K562 (cell line): Measurements from ENCODE around the gene PTGR1. TPM values are rescaled to one million over a fixed set of nuclear protein-coding genes. Genes with fewer than 3 reads are reported as not detected.

Source experiments
- ATAC-seq: fragments of 200-7000 bp; cut with Tn5 transposase; 3 replicates; pipeline ENCODE4 v1.9.1; 2020; ENCODE audit warnings: moderate library complexity
- BruUV-seq: library from RNA; stranded (reverse); fragments of 400-500 nt; replicated peaks from 2 replicates; lab custom pipeline; 2021; lab: Mats Ljungman, UMichigan
- CTCF ChIA-PET: fragments of 300-600 bp; formaldehyde crosslinking; extraction: SDS; loops from one replicate; lab custom pipeline; 2021; ENCODE audit warnings: low intra/inter-chr PET ratio; lab: Yijun Ruan, JAX
- POLR2A ChIA-PET: fragments of 300-600, 350-650 bp; sonication (Branson Sonifier 250); formaldehyde crosslinking; extraction: SDS; loops from one replicate; lab custom pipeline; 2021; ENCODE audit warnings: antibody characterized with exemption, inconsistent platforms; lab: Yijun Ruan, JAX
- DNase-seq, 4 experiments: peaks; one replicate each; pipeline versions ENCODE4 v3.0.0 to v3.0.0-alpha.2; 2011 to 2018; ENCODE audit warnings: low spot score in 3 of 4, mixed read lengths in 3 of 4; ENCODE audit errors: extremely low read depth in 1 of 4
- FAIRE-seq: peaks from 2 replicates; lab custom pipeline; 2011; peaks lifted over from hg19 to GRCh38; lab: Jason Lieb, UNC
- H2AFZ ChIP-seq: 2 replicates; pipeline ENCODE4 v1.6.0; 2011; ENCODE audit warnings: low read depth, low read length, control low read depth, inconsistent platforms
- H3K27ac ChIP-seq: fragments of 200-600 bp; 3 replicates; pipeline ENCODE4 v1.8.0; 2011; ENCODE audit warnings: low read depth, mild to moderate bottlenecking, control low read depth, inconsistent platforms, low read length, moderate library complexity, mixed read lengths; ENCODE audit errors: extremely low read depth
- H3K27me3 ChIP-seq, 2 experiments: fragments of 300-600 bp in 1 of 2; 2 replicates in 1 of 2; 3 replicates in 1 of 2; pipeline versions ENCODE4 v1.6.0 to v1.8.0; 2011; ENCODE audit warnings: inconsistent platforms in 2 of 2, low read length in 2 of 2, mild to moderate bottlenecking in 1 of 2, mixed read lengths in 1 of 2, moderate library complexity in 1 of 2; ENCODE audit not compliant: control insufficient read depth in 2 of 2, insufficient read depth in 2 of 2
- H3K36me3 ChIP-seq: fragments of 300-600 bp; 3 replicates; pipeline ENCODE4 v1.8.0; 2011; ENCODE audit warnings: mild to moderate bottlenecking, low read length, inconsistent platforms; ENCODE audit not compliant: control insufficient read depth, insufficient read depth
- H3K4me1 ChIP-seq, 2 experiments: fragments of 200-600 bp in 1 of 2; replicated peaks in 1 of 2; 2 replicates in 1 of 2; 3 replicates in 1 of 2; pipeline versions ENCODE4 v1.5.1 to v1.8.0; 2011; ENCODE audit warnings: inconsistent platforms in 2 of 2, low read length in 2 of 2, mild to moderate bottlenecking in 1 of 2, mixed read lengths in 1 of 2, moderate library complexity in 1 of 2; ENCODE audit not compliant: control insufficient read depth in 2 of 2, insufficient read depth in 2 of 2
- H3K4me2 ChIP-seq: 2 replicates; pipeline ENCODE4 v1.6.1; 2011; ENCODE audit warnings: low read length, control low read depth, inconsistent platforms, mixed read lengths; ENCODE audit not compliant: insufficient read depth
- H3K4me3 ChIP-seq: fragments of 200-600 bp; sonication (generic), shearing (Covaris generic); 2 replicates; pipeline ENCODE4 v1.5.1; 2016; ENCODE audit warnings: control low read depth, inconsistent platforms
- H3K79me2 ChIP-seq: fragments of 200-600 bp; 3 replicates; pipeline ENCODE4 v1.8.0; 2011; ENCODE audit warnings: low read length, inconsistent platforms; ENCODE audit not compliant: control insufficient read depth, insufficient read depth
- H3K9ac ChIP-seq, 2 experiments: 2 replicates each; pipeline versions ENCODE4 v1.6.0 to v1.6.1; 2011; ENCODE audit warnings: low read depth in 2 of 2, low read length in 2 of 2, control low read depth in 1 of 2, inconsistent platforms in 1 of 2, mild to moderate bottlenecking in 1 of 2, mixed read lengths in 1 of 2; ENCODE audit not compliant: insufficient read depth in 1 of 2
- H3K9me1 ChIP-seq: one replicate; pipeline ENCODE4 v1.6.0; 2011; ENCODE audit warnings: inconsistent platforms, mild to moderate bottlenecking, low read length, moderate library complexity; ENCODE audit not compliant: control insufficient read depth, insufficient read depth
- H3K9me3 ChIP-seq: replicated peaks from 2 replicates; pipeline ENCODE4 v1.5.1; 2011; ENCODE audit warnings: low read depth, low read length, inconsistent platforms; ENCODE audit not compliant: control insufficient read depth, insufficient read depth
- H4K20me1 ChIP-seq: replicated peaks from 2 replicates; pipeline ENCODE4 v1.6.1; 2011; ENCODE audit warnings: low read length, inconsistent platforms, mixed read lengths; ENCODE audit not compliant: control insufficient read depth, insufficient read depth
- FIP1L1 ChIP-seq: fragments of 200-400 bp; formaldehyde crosslinking; IDR thresholded peaks from 2 replicates; pipeline ENCODE4 v1.6.1; 2018; ENCODE audit warnings: mild to moderate bottlenecking, low read depth, low read length; ENCODE audit not compliant: poor library complexity, severe bottlenecking
- HDAC6 ChIP-seq: IDR thresholded peaks from 2 replicates; pipeline ENCODE4 v1.6.1; 2012; ENCODE audit warnings: low read depth, mild to moderate bottlenecking, control low read depth, inconsistent platforms, low read length, moderate library complexity
- MXI1 ChIP-seq: IDR thresholded peaks from 2 replicates; pipeline ENCODE4 v1.6.1; 2011; ENCODE audit warnings: low read depth, mild to moderate bottlenecking, improper control_type of control experiment, low read length
- SIRT6 ChIP-seq: IDR thresholded peaks from one replicate; pipeline ENCODE4 v1.6.1; 2012; ENCODE audit warnings: low read depth, mild to moderate bottlenecking, control low read depth, inconsistent platforms, low read length, moderate library complexity
- ZNF282 ChIP-seq: sonication (generic); formaldehyde crosslinking; IDR thresholded peaks from 2 replicates; pipeline ENCODE4 v1.8.1; 2023; ENCODE audit warnings: missing genetic modification reagents
- ZSCAN29 ChIP-seq: fragments of 450-650 bp; IDR thresholded peaks from 2 replicates; pipeline ENCODE4 v1.6.1; 2017
- WGBS: fragments of 100-300 bp; shearing (Covaris generic); methylation state at CpG from one replicate; pipeline ENCODE4 v1.1.6; 2016; ENCODE audit warnings: low coverage, mixed read lengths; ENCODE audit not compliant: insufficient coverage; ENCODE audit errors: missing lambda C conversion rate; 5-methylcytosine and 5-hydroxymethylcytosine counted together
- in situ Hi-C: fragments of 300-500 bp; cut with MboI; formaldehyde crosslinking; loops from 4 replicates; pipeline ENCODE4 v1.15.0; 2018; ENCODE audit warnings: inconsistent platforms, mixed read lengths
- intact Hi-C: fragments of 100-400 bp; cut with micrococcal nuclease; formaldehyde crosslinking; loops from 2 replicates; pipeline ENCODE4 v1.14.2; 2022
- polyA plus RNA-seq, 8 experiments: library from polyadenylated mRNA; depleted of rRNA in 4 of 8; stranded (reverse) in 5 of 8; unstranded in 3 of 8; fragments of >200 nt; fragmentation: Nextera tagmentation in 2 of 8; fragmentation: Illumina TruSeq in 1 of 8; extraction: Ambion mirVana in 2 of 8; extraction: Trizol in 1 of 8; gene quantifications; 2 replicates each; pipeline versions ENCODE4 v1.2.1 to v1.2.3, GENCODE V29; 2011 to 2014; ENCODE audit warnings: inconsistent platforms in 1 of 8, missing spikeins in 1 of 8
- total RNA-seq, 7 experiments: library from RNA; depleted of rRNA in 6 of 7; stranded (reverse); fragments of >200 nt in 6 of 7; fragmentation: Illumina TruSeq in 2 of 7; extraction: Trizol in 2 of 7; gene quantifications; 2 replicates each; pipeline versions ENCODE4 v1.2.1 to v1.2.3, GENCODE V29; 2011 to 2021; ENCODE audit warnings: low replicate concordance in 1 of 7
- TF ChIP-seq, protein P1 (sequence below): sonication (generic); formaldehyde crosslinking; IDR thresholded peaks from 2 replicates; pipeline ENCODE4 v1.8.1; 2022; ENCODE audit warnings: missing genetic modification reagents

The PTGR1 gene
- total and polyA plus RNA-seq, 9 of the 15 experiments (the other 6 are each of a cell fraction or from before 2014, with no cell fraction given): 0.22 TPM; not detected in 8

- Histone ChIP-seq H3K4me1 (no peaks in the 10 kb centered on the region), H3K79me2 (no peaks in the 10 kb centered on the region), H2AFZ (no peak overlapping the region), H4K20me1 (no peaks in the 10 kb centered on the region), H3K9me3 (no peaks in the 10 kb centered on the region), H3K27ac (no peak overlapping the region), H3K9me1 (no peaks in the 10 kb centered on the region), H3K27me3 (peaks cover 0 to 5% of the 10 kb centered on the region in 2 experiments; a peak in 4 of 5 replicates), H3K9ac (no peak overlapping the region), H3K4me2 (no peak overlapping the region), H3K36me3 (no peaks in the 10 kb centered on the region), H3K4me3 (no peak overlapping the region)
- ChIA-PET POLR2A (no interaction called here), CTCF (no interaction called here)
- ATAC-seq: no peak
- FAIRE-seq: no peak
- in situ Hi-C loops: no loop called here
- BruUV-seq: no TSS peak
- 6% methylated on average over 5 of the region's 5 CpGs for WGBS
- intact Hi-C loops: no loop called here
- no peak for DNase-seq
- no peak for TF ChIP-seq FIP1L1
- TF ChIP-seq ZSCAN29: no peak
- no peak for TF ChIP-seq HDAC6
- no peak for TF ChIP-seq ZNF282
- no peak for TF ChIP-seq SIRT6
- TF ChIP-seq, protein P1, sequence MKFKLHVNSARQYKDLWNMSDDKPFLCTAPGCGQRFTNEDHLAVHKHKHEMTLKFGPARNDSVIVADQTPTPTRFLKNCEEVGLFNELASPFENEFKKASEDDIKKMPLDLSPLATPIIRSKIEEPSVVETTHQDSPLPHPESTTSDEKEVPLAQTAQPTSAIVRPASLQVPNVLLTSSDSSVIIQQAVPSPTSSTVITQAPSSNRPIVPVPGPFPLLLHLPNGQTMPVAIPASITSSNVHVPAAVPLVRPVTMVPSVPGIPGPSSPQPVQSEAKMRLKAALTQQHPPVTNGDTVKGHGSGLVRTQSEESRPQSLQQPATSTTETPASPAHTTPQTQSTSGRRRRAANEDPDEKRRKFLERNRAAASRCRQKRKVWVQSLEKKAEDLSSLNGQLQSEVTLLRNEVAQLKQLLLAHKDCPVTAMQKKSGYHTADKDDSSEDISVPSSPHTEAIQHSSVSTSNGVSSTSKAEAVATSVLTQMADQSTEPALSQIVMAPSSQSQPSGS (CRISPR knock-in tag): no peak
- TF ChIP-seq MXI1: no peak
Measured at GRCh38 chr9:111586378-111586777, 13.1 kb downstream of the PTGR1 start.
